Fibroblast of peridontal ligament (primary cell): ENCODE data around the gene IQUB.
A peak's percentile ranks its signal among the peaks of the same experiment; 100 is the strongest.
"Not testable (repeated sequence)": the region's sequence is repeated elsewhere in the genome, so short reads cannot be mapped to it uniquely, and the experiment has no call there.

ENCODE experiments used
- DNase-seq: peaks from one replicate; pipeline ENCODE4 v3.0.0-alpha.2; 2010; ENCODE audit errors: extremely low read depth

IQUB gene

GRCh38 chr7:123492485-123492884, 41.9 kb downstream of the IQUB start:
- no peak for DNase-seq

- no peak for DNase-seq
These were observed 48.7 kb downstream of the IQUB start for GRCh38 chr7:123485721-123486120.

GRCh38 chr7:123485187-123485586, 49.2 kb downstream of the IQUB start:
- no peak for DNase-seq

GRCh38 chr7:123484199-123484598, 50.2 kb downstream of the IQUB start:
- DNase-seq = no peak

- DNase-seq = no peak
These were observed 54.3 kb downstream of the IQUB start for GRCh38 chr7:123480107-123480506.

- DNase-seq = not testable (repeated sequence)
These were observed 56.3 kb downstream of the IQUB start for GRCh38 chr7:123478056-123478455.

GRCh38 chr7:123472750-123473445, 61.5 kb downstream of the IQUB start:
- DNase-seq = no peak

GRCh38 chr7:123472327-123472726, 62.1 kb downstream of the IQUB start:
- no peak for DNase-seq

GRCh38 chr7:123468303-123468702, 66.1 kb downstream of the IQUB start:
- DNase-seq = no peak

- DNase-seq = no peak
These were observed 70.5 kb downstream of the IQUB start for GRCh38 chr7:123463890-123464289.

- DNase-seq = peak; percentile 13
These were observed 73.8 kb downstream of the IQUB start for GRCh38 chr7:123460616-123461015.

- no peak for DNase-seq
These were observed 78.4 kb downstream of the IQUB start for GRCh38 chr7:123455965-123456470.

GRCh38 chr7:123440101-123440548, 94.3 kb downstream of the IQUB start:
- no peak for DNase-seq

- no peak for DNase-seq
These were observed 95.2 kb downstream of the IQUB start for GRCh38 chr7:123439191-123439590.

GRCh38 chr7:123437447-123437995, 96.9 kb downstream of the IQUB start:
- DNase-seq = no peak

- DNase-seq = no peak
These were observed 99.2 kb downstream of the IQUB start for GRCh38 chr7:123435080-123435700.

GRCh38 chr7:123433665-123434064, 100.7 kb downstream of the IQUB start:
- no peak for DNase-seq

GRCh38 chr7:123432601-123433000, 101.8 kb downstream of the IQUB start:
- DNase-seq = no peak

- DNase-seq = no peak
These were observed 103.2 kb downstream of the IQUB start for GRCh38 chr7:123431075-123431614.

- DNase-seq = no peak
These were observed 109.1 kb downstream of the IQUB start for GRCh38 chr7:123425246-123425645.

GRCh38 chr7:123424463-123424862, 109.9 kb downstream of the IQUB start:
- no peak for DNase-seq

- no peak for DNase-seq
These were observed 110.8 kb downstream of the IQUB start for GRCh38 chr7:123423622-123424021.

GRCh38 chr7:123417580-123417979, 116.8 kb downstream of the IQUB start:
- no peak for DNase-seq
